NCI-H69 (cell line): Measurements from ENCODE around the gene ZNF207.
A peak's percentile ranks its signal among the peaks of the same experiment; 100 is the strongest.
"Not testable (repeated sequence)": the region's sequence is repeated elsewhere in the genome, so short reads cannot be mapped to it uniquely, and the experiment has no call there.

Source experiments
- DNase-seq: peaks from one replicate; lab custom pipeline; 2025; lab: John Stamatoyannopoulos, UW

ZNF207 gene

DNA sequence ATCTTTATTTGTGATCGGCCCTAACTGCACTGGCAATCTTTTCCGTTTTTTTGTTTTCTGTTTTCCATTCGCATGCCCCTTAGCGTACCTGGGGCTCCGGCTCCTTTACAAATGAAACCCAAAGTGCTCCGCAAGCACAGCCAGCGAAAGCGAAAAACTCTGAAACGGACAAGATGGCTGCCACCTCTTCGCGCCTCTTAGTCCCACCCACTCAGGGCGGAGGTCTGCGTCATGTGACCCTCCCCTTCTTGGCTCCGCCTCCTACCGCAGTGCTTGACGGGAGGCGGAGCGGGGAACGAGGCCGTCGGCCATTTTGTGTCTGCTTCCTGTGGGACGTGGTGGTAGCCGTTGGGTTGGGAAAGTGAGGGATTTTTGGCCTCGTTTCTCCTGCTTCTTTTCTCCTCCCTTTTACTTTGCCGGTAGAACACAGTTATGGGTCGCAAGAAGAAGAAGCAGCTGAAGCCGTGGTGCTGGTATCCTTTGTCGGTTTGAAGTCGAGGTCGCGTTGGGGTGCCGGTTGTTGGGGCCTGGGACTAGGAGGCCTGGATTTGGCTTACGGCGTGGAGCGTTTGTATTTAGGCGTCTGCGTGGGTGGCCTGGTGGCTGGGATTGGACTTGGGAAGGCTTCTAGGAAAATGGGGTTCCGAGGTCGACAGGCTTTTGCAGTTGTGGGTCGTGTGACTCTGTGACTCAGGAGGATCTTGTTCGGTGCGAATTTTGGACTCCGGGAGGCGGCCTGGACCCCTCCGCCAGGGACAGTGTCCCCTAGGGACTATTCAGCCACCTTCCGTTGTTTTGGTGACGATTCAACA is at the start of gene ZNF207:
Gene ZNF207 (plus strand): TSS at position 304 of the 812 bp plus-strand sequence. CDS start 129 bp downstream, at position 433.
- peak; percentile 99 for DNase-seq

DNA sequence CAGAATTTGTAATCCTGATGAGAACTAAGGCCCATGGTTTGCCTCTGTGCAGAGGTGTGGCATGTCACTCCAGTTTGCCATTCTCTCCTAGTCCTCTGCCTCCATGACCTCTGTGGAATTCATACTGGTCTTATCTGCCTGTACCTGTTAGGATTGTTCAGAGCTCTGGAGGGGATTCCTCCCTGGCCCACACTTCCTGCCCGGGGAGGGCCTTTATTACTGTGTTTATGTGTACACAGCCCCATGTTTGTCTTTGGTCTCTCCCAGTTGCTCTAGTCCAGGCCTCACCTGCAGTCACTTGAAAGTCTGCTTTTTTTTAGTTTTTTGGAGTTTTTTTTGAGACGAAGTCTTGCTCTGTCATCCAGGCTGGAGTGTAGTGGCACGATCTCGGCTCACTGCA is 47.9 kb upstream of the ZNF207 start:
- DNase-seq, result peak; percentile 31

DNA sequence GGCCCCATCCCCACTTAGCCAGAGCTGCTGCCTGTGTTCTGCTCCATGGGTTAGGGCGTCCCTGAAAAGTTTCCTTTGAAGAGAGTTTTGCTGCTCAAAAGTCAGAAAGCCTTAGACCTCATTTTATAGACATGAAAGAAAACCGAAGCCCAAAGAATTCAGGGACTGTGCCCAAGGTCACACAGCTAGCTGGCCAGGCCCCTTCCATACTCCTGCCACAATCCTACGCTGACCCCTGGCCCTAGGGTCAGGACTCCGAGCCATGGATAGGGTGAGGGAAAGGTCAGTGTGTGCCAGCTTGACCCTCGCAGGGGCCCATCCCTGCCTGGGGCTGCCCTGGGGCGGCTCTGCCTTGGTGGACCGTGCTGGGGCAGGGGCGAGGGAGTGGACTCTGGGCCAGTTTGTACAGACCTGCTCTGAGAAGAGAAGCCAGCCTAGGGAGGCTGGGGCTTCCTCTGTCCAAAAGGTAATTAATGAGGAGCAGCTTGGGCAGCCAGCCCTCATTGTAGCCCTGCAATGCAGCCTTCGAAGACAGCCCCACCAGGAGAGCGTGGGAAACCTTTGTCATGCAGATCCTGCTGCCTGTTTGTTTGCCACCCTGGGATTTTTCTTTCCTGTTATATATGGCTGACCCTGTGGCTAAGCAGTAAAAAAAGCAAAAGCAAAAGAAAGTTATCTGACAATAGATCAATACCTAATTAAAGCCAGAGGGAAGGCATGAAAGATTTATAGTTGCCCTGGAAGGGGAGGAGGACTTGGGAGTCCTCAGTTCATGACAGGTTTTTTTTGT is 46.9 kb upstream of the ZNF207 start:
- peak; percentile 84 for DNase-seq

DNA sequence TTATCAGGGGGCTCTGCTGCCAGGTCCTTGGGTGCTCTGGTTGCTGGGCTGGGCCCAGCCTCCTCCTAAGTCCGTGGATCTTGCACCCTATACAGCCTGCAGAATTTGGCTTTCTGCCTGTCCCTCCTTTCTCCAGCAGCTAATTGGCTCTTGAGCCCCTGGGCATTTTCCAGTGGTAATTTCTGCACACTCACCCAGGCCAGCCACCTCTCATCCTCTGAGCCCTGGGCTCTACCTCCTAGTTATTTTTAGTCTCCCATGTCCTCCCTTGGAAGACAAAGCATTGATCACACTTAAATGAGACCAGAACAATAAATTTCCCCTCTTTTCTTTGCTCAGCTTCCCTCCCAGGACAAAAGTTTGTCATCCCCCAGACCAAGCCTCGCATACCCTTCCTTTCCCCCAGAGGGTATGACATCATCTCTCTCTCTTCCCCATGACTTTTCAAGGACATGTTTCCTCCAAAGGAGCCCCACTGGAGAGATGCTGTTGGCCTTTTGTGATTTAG is 46.1 kb upstream of the ZNF207 start:
- DNase-seq, result peak; percentile 81

- DNase-seq, result no peak
These were observed 44.9 kb upstream of the ZNF207 start for GRCh38 chr17:32305049-32305448.

DNA sequence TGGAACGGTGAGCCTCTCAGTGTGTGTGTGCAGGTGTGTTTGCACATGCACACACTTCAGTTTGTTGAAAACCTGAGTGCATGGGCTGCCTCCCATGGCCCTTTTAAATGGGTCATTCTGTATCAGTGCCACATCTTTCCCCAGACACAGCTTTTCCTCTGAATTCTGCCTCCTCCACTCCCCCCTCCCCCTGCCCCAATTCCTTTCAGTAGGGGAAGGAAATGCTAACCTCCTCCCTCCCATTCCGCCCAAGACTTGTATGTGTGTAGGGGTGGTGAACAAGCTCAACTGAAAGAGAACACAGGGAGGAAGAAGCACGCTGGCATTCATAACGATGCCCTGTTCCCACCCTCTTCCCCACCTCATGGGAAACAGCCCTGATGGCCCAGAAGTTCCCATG is 42.3 kb upstream of the ZNF207 start:
- DNase-seq, result no peak

GRCh38 chr17:32311028-32311536 is 38.9 kb upstream of the ZNF207 start:
- DNase-seq, result peak; percentile 43

- DNase-seq, result peak; percentile 52
These were observed 35.3 kb upstream of the ZNF207 start for GRCh38 chr17:32314636-32315035.

GRCh38 chr17:32315171-32315570 is 34.8 kb upstream of the ZNF207 start:
- peak; percentile 67 for DNase-seq

- DNase-seq, result not testable (repeated sequence)
These were observed 33.3 kb upstream of the ZNF207 start for GRCh38 chr17:32316653-32317052.

DNA sequence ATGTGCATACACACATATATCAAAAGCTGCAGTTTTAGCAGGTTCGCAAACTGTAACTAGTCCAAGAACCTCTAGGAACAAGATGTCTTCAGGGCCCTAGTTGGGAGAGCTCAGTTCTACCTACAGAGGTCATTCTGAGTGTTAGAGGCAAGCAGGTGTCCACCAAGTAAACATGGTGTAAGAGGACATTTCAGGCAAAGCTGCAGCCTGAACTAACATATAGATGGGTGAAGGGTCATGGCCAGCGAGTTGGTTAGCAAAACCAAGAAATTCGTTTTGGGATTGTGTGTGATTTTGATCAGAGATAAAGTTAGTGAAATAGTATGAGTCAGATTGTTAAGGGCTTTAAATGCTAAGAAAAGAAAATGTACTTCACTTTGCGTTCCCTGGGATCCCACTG is 32.6 kb upstream of the ZNF207 start:
- no peak for DNase-seq

DNA sequence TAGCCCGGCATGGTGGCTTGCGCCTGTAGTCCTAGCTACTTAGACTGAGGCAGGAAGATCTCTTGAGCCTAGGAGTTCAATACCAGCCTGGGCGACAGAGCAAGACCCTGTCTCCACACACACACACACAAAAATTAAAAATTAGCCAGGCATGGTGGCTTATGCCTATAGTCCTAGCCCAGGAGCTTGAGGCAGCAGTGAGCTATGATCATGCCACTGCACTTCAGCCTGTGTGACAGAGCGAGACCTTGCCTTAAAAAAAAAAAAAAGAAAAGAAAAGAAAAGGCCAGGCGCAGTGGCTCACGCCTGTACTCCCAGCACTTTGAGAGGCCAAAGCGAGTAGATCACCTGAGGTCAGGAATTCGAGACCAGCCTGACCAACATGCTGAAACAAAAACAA is 31.9 kb upstream of the ZNF207 start:
- no peak for DNase-seq

- DNase-seq, result peak; percentile 77
These were observed 30.4 kb upstream of the ZNF207 start for GRCh38 chr17:32319548-32319905.

DNA sequence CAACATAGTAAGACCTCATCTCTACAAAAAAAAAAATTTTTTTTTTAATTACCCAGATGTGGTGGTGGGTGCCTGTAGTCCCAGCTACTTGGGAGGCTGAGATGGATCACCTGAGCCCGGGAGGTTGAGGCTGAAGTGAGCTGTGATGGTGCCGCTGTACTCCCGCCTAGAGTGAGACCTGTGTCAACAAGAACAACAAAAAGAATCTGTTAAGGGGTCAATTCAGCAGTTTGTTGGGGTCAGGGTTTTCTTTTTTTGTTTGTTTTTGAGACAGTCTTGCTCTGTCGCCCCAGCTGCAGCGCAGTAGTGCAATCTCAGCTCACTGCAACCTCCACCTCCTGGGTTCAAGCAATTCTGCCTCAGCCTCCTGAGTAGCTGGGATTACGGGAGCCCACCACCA is 29.9 kb upstream of the ZNF207 start:
- not testable (repeated sequence) for DNase-seq

GRCh38 chr17:32320847-32321246 is 29.1 kb upstream of the ZNF207 start:
- DNase-seq, result no peak

GRCh38 chr17:32323046-32323445 is 26.9 kb upstream of the ZNF207 start:
- no peak for DNase-seq

GRCh38 chr17:32323811-32324491 is 26.0 kb upstream of the ZNF207 start:
- peak; percentile 60 for DNase-seq

DNA sequence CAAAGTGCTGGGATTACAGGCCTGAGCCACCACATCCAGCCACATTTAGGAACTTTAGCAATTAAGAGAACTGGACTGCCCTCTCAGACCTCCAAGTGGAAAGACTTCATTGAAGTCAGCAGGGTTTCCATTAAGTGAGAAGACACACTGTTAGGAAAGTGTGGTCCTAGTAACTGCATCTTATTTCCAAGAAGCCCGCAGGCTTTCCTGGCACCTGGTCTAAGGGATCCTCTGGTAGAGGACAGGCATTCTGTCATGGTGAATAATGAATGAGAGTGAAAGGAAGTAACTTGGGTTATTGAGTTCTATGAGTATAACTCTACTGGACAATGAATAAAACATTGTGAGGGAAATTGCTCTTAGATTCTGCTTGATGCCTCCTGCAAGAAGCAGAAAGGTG is 22.0 kb upstream of the ZNF207 start:
- no peak for DNase-seq

GRCh38 chr17:32330147-32330546 is 19.8 kb upstream of the ZNF207 start:
- no peak for DNase-seq

DNA sequence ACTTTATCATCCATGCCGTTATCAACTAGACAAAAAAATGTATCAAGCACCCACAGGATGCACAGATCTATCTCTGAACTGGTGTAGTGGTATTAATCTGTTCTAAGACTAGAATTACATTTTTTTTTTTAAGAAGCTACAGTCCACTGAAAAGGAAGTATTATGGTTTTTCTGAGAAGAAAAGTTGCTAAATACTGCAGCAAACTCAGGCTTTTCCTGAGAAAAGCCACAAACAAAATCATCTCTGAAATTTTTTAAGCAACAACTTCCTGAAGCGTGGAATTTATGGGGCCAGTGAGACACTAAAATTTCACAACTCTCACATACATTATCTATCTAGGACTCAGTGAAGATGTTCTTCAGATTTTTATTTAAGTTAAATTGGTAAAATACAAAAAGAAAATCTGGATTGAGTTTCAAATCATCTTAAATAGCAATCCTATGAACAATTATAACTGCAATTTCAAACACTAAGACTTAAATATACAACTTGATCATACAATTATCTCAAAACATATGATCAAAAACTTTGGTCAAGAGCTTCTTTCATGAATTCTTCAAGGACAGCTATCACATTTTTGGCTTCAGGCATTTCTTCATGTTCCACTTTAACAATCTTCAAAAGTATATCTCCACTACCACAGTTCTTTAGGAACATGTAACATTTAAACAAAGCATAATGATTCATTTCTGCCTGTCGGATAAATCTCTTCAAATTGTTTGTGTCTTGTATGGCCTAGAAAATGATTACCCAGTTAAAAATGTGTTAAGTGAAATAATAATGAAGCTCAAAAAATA is 18.5 kb upstream of the ZNF207 start:
- DNase-seq, result no peak

DNA sequence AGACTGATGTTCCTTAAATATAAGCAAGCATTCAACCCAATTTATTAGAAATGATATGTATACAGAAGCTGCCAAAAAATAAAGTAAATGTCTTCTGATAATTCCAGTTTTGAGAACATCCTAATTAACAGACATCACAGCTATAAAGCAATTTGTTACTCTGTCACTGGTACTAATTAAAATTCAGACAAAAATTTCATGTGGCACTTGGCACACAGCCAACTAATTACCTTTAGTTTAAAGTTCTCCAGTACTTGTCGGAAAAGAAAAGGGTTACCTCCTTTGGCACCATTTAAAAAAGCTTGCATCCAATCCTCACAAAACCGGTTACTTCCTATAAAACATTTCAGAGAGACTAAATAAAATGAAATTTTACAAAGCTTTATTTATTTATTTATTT is 16.8 kb upstream of the ZNF207 start:
- no peak for DNase-seq
